GM23248 (cell line): ENCODE measurements around the gene KRI1.
"Not testable (repeated sequence)": the region's sequence is repeated elsewhere in the genome, so short reads cannot be mapped to it uniquely, and the experiment has no call there.

ENCODE experiments used
- EZH2 ChIP-seq: fragments of 200-600 bp; sonication (generic); IDR thresholded peaks from 2 replicates; pipeline ENCODE4 v1.6.1; 2018; ENCODE audit warnings: antibody characterized with exemption, mild to moderate bottlenecking; ENCODE audit not compliant: insufficient read depth, poor library complexity, severe bottlenecking
- EZH2phosphoT487 ChIP-seq: fragments of 200-600 bp; sonication (generic); IDR thresholded peaks from 2 replicates; pipeline ENCODE4 v1.6.1; 2018; ENCODE audit warnings: antibody characterized with exemption, moderate library complexity, mild to moderate bottlenecking, low read depth; ENCODE audit not compliant: insufficient read depth

GRCh38 chr19:10573793-10574192 is 8.0 kb upstream of the KRI1 start:
- TF ChIP-seq EZH2, EZH2phosphoT487: not testable (repeated sequence)
